Measurements from ENCODE around the gene C5orf46.
A peak's percentile ranks its signal among the peaks of the same experiment; 100 is the strongest.
"Not testable (repeated sequence)": the region's sequence is repeated elsewhere in the genome, so short reads cannot be mapped to it uniquely, and the experiment has no call there.

The C5orf46 gene

DNA sequence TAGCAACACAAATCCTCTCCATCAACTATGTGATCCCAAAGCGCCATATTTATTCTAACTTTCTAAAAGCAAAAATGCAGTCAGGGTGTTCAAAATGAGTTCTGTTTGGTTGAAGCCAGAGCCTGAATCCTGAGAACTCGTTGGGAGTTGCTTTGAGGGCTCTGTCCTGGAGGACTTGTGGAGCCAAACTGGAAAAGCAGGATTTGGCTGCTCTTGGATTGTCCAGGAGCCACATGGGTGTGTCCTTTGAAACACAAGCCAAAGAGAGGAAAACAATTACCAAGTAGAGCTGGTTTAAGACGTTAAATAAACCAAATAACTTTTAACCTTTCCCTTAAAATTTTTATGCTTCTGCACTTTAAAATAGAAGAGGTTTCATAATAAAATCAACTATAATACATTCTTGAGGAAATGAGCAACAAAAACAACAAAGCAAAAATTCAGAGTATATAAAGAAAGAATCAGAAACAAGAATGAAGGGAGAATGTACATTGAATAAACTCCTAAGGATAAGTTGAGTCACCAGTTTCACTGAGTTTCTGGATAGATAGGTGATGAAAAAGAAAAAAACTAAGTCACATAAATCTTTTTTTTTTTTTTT is 13.5 kb downstream of the C5orf46 start:
- DNase-seq = no peak

DNA sequence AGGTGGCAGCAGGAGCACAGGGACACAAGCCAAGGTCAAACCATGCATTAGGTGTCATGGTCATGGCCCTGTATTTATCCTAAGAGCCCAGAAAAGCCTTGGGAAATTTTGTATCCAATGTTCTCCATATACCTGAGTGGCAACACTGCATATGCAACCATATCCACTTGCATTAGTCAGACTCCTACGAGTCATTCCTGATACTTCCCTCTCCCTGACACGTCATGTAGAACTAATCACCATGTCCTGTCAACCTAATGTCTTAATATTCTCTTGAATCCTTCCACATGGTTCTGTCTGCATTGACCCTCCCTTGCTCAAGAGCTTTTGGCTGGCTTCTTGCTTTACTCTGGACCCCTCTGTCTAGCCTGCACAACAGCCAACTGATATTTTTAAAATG is 18.4 kb downstream of the C5orf46 start:
- no peak for DNase-seq

DNA sequence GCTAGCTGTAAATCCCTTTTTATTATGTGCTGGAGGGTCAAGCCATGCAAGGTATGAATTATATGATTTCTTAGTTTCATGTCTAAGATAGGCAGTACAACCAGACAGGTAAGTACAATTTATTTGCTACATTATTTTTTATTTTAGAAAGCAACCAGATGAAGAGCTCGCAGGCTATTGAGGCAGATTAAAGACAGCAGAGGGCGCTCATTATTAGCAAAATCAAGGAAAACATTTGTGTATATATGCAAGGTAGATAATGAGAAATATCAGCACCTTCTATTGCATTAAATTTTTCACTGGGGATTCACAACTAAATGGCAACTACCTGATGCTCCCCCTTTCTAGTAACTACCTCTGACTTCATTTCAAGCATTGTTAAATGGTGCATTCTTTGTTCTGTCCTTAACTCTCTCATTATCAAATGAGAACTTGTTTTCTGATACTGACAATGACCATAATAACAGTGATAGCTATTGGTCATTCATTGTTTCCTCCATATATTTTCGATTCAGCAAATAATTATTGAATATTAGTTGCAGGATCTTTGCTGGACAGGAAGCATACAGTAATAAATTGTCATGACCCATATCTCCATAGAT is 19.2 kb downstream of the C5orf46 start:
- peak; percentile 7 for DNase-seq

DNA sequence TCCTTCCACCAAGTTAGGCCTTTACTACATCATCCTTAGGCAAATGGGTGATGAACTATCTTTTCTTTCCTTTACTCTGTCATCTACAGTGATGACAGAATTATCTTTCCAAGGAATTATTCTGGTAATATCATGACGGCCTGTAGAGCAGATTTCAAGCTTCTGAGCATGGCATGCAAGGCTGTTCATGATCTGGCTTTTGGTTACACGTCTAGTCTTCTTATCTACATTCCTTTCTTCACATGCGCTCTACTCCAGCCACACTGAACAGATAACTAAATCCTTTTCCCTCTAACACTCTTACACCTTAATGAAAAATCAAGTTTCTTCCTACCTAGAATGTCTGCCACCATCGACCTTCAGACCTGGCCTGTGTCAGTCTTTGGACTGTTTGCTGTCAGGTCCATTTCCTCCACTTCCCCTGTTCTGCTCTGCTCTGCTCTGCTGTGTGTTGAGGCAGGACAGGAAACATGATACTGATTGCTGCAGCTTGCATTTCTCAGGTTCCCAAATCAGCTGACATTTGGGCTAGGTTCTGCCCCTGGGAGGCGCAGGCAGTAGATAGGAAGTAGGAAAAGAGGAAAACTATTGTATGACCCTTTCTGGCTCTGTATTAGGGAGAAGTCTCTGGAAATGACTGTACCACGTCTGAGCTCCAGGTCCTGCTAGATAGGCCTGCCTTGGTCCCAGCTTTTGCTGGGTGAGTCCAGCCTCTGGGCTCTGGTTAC is 23.6 kb downstream of the C5orf46 start:
- DNase-seq = no peak

DNA sequence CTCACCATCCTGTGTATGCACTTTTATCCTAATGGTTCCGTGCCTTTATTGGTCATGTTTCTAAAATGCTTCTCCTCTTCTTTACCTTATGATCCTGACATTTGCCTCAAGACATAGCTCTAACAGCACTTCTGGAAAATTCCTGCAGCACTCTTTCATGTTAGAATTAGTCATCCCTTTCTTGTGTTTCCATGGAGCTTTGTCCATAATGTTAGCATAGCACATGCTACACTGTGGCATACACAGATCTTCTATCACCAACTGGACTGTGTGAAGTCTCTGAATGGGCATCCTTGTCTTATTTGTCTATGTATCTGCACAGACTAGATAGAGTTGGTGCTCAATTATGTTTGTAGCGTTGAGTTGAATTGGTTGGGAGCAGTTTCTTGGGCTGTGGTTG is 25.9 kb downstream of the C5orf46 start:
- no peak for DNase-seq

DNA sequence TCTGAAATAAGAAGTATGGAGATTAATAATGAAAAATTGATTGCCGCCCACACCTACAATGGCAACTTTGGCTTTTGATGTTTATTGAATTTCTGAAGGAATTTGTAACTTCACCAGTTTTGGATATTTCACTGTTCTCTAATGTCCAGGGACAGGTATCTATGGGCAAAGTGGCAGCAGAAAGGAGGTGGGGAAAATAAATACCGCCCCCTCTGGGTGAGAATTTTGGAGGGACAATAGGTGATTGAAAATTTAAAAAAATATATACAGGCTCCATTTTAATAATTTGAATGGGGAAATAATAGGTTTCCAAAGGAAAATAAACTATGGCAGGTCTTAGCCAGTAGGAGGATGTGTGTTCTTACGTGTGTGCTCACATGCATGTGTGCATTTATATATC is 26.6 kb downstream of the C5orf46 start:
- DNase-seq = no peak

DNA sequence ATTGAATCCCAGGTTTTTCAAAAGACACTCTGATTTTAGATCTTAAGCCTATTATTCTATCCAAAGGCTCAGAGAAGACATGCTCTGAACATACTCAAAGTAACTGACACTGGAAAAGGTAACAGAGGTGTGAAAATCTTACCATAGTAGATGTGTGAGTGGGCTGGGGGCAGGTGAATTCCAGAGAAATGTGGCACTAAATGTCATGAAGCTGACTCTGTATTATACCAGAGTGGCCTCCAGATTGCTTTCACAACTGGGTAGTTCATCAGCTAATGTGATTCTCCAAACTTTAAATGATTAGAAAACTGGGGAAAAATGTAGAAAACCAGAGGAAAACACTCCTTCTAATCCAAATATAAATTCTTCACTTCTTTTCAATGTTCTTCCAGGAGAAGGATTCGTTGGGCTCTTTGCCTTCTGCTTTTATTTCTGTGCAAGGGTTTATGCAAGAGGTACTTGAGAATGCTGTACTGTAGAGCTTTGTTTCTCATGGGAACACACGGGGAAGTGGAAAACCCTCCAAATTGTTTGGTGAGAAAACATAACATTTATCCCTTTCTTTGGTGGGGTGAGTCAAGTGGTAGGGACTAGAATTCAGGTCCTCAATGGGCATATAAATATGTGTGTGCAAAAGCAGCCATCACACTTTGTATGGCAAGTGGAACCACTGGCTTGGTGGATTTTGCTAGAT is 28.1 kb downstream of the C5orf46 start, which contains the start of gene SCGB3A2:
Gene SCGB3A2 (plus strand): TSS at position 646 of the 694 bp plus-strand sequence. CDS start 93 bp downstream, outside the sequence.
- no peak for DNase-seq

DNA sequence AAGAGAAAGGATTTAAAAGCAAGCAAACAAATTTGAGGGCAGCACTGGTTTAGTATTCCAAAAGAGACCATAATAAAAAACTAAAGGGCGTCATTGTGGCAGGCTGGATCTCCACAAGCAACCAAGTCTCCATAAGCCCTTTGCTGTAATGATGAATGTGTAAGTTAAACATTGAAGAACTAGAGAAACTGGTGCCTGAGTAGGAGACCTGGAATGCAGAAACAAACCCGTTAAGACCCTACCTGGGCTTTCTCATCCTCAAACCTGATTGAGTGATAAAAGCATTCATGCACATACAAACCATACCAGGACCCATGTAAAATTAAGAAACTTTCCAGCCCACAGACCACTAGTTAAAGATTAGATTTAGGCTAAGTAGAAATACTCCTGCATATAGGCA is 29.7 kb downstream of the C5orf46 start:
- DNase-seq = no peak

DNA sequence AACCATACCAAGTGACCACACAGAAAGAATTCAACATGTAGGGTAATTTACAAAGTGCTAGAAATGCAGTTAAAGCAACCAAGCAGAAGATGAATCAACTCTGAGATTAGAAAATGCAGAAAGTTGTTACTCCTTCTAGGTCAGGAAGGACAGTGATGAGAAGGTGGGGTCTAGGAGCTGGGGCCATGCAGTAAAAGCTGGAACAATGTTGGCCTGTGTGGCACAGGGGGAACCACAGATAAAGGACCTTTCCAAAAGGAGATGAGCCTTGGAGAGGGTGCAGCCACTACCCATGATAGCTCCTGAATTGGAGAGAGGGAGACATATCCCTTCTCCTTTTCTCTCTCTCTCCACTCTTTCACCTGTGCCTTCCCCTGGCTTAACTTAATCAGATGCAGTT is 30.2 kb downstream of the C5orf46 start:
- no peak for DNase-seq

DNA sequence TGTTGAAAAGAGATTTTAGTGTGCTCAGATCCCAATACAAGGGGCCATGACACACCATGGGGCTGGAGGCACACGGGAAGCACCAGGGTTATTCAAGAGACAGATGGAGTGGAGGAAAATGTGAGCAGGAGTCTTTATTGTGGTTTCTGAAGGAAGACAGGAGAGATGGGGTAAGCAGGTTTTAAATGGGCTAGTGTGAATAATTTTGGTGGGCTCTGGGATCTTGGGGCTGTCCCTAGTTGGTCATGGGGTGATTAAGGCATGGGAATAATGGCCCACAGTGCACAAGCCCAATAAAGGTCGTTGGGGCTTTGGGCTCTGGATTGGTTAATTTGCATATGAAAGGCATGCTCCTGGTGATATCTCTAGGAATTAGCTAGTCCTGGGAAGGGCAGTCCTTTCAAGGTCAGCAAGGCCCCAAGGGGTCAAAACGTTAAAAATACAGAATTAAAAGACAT is 31.4 kb downstream of the C5orf46 start:
- DNase-seq = no peak

DNA sequence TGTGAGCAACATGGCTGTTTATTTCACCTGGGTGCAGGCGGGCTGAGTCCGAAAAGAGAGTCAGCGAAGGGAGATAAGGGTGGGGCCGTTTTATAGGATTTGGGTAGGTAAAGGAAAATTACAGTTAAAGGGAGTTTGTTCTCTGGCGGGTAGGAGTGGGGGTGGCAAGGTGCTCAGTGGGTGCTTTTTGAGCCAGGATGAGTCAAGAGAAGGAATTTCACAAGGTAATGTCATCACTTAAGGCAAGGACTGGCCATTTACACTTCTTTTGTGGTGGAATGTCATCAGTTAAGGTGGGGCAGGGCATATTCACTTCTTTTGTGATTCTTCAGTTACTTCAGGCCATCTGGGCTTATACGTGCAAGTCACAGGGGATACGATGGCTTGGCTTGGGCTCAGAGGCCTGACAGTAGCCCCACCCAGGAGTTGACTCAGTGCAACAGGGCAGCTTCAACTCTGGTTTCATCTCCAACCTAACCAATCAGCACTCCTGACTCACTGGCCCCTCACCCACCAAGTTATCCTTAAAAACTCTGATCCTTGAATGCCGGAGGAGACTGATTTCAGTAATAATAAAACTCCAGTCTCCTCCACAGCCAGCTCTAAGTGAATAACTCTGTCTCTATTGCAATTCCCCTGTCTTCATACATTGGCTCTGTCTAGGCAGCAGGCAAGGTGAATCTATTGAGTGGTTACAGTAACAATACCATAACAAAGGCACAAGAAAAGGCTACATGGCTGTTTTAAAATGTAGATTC is 32.0 kb downstream of the C5orf46 start:
- not testable (repeated sequence) for DNase-seq

DNA sequence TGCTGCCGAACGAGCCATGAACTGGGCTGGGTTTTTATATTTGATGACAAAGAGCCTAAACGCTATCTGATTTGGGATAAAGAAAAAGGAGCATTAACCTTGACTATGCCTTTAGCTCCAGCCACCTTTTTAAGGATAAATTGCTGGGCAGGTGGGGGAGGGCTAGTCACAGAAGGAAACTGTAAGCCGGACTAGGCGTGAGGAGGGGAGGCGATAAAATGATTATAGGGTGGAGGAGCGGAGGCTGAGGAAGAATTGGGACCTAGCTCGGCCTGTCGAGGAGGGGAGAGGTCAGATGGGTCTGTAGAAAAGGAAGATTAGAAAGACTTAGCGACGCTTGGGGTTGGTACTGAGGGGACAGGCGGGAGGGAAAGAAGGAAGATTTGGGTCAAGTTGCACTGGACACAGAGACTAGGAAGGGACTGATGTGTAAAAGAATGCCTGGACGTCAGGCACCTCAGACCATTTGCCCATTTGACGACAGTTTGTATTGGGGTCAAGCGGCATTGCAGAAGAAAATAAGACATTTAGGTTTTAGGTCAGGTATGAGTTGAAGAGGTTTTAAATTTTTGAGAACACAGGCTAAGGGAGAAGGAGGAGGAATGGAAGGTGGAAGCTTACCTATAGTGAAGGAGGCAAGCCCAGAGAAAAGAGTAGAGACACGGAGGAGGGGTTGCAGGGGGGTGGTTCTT is 33.4 kb downstream of the C5orf46 start:
- DNase-seq = not testable (repeated sequence)

DNA sequence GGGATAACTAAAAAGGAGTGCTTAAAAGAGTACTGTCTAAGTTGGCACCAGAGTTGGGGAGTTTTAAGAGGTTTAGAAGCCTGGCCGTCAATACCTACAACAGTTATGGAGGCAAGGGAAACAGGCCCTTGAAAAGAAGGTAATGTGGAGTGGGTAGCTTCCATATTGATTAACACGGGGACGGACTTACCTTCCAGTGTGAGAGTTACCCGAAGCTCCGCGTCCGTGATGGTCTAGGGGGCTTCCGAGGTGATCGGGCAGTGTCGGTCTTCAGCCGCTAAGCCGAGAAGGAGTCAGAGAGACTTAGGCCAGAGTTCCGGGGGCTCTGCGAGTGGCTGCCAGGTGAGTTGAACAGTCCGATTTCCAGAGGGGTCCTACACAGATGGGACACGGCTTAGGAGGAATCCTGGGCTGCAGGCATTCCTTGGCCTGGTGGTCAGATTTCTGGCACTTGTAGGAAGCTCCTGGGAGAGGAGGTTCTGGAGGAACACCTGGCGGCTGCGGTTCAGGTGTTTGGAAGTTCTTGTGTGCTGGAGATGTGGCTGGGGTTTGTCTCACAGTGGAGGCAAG is 34.3 kb downstream of the C5orf46 start:
- DNase-seq = not testable (repeated sequence)

DNA sequence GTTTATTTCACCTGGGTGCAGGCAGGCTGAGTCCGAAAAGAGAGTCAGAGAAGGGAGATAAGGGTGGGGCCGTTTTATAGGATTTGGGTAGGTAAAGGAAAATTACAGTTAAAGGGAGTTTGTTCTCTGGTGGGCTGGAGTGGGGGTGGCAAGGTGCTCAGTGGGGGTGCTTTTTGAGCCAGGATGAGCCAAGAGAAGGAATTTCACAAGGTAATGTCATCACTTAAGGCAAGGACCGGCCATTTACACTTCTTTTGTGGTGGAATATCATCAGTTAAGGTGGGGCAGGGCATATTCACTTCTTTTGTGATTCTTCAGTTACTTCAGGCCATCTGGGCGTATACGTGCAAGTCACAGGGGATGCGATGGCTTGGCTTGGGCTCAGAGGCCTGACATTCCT is 36.4 kb downstream of the C5orf46 start:
- DNase-seq = not testable (repeated sequence)

DNA sequence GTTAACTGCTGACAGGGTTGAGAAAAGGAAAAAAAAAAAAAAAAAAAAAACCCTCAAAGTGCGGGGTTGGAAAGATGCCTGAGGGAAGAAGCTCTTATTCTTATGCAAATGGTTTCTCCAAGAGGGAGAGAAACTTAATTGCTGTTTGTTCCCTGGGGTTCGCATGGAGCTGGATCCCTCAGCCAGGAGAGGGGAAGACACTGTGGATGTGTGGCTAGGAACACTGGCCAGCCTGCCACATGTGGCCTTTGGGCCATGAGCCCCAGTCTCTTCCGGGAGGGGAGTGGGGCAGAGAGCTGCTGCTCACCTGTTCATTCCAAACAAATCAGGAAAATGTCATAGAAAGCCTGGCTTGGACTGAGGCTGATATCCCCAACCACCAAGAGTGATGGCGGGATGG is 37.2 kb downstream of the C5orf46 start:
- DNase-seq = no peak

DNA sequence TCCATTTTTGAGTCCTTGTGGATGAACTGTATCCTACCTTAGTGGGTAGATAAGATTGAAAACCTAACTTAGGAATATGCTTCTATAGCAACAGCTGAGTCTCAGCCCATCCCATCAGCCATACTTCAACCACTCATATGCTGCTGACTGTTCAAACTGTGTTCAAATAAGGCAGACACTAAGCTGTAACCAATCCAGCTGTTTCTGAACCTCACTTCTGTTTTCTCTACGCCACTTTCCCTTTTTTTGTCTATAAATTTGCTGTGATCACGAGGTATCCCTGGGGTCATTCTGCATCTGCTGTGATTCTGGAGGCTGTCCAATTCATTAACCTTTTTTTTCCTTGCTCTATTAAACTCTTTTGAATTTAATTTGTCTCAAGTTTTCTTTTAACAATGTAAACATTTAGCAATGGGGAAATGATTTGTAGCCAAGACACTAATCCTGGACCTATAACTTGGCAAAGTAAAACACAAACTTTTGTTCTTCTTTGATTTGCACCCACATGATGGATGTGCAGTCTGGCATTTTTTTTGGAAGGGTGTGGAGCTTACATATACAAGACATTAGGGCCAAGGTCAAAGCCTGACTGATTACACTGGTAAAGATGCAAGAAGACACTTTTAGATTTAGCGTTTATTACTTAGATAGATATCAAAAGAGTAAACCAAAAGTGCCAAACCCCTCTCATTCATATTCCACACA is 42.7 kb downstream of the C5orf46 start:
- DNase-seq = no peak

DNA sequence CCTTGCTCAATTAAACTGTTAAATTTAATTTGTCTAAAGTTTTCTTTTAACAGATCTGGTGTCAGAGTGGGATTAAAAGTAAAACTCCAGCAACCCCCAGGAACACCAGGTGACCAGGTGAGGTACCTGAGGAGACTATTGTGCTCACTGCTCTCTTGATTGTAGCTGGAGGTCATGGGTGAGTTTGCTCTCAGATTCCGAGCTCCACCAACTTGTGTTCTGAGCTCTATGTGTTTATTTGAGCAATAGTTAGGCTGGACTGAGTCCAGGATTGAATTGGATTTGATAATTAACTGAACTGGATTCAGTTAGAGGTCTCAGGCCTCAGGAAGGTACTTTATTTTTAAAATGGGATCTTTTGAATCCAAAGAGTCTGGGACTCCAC is 45.7 kb downstream of the C5orf46 start:
- DNase-seq = no peak

DNA sequence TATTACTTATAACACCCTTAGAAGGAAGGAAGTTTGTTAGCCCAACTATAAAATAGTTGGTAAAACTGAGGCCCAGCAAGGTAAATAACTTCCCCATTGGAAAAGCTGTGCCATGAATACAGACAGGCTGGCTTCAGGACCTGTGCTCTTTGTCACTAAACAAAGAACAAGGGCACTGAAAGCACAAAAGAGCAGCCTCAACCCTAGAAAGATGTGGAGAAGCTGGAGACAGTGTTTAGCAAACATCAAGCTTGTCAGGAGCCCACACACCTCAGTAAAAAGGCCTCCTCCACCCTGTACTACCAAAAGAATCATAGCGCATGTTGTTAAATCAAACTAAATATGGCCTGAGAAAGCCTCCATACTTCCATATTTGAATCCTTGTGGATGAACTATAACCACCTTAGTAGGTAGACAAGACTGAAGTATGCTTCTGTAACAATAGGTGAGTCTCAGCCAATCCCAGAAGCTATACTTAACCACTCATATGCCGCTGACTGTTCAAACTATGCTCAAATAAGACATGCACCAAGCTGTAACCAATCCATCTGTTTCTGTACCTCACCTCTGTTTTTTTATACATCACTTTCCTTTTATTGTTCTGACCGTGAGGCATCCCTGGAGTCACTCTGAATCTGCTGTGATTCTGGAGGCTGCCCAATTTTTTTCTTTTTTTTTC is 46.2 kb downstream of the C5orf46 start:
- no peak for DNase-seq

DNA sequence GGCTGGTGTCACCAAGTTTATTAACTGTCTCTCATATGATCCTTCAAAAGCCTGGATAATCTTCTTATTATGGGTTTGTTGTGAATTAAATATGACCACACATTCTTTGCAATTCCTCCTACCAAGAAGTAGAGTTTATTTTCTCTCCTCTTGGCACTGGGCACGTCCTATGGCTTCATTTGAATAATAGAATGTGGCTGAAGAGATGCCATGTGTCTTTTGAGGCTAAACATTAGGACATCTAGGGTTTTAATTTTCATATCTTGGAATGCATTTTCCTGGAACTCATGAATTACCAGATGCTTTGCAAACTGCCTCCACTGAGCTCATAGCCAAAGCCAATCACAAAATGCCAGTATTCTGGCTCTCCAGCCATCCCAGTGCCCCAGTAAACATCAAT is 47.8 kb downstream of the C5orf46 start:
- no peak for DNase-seq

DNA sequence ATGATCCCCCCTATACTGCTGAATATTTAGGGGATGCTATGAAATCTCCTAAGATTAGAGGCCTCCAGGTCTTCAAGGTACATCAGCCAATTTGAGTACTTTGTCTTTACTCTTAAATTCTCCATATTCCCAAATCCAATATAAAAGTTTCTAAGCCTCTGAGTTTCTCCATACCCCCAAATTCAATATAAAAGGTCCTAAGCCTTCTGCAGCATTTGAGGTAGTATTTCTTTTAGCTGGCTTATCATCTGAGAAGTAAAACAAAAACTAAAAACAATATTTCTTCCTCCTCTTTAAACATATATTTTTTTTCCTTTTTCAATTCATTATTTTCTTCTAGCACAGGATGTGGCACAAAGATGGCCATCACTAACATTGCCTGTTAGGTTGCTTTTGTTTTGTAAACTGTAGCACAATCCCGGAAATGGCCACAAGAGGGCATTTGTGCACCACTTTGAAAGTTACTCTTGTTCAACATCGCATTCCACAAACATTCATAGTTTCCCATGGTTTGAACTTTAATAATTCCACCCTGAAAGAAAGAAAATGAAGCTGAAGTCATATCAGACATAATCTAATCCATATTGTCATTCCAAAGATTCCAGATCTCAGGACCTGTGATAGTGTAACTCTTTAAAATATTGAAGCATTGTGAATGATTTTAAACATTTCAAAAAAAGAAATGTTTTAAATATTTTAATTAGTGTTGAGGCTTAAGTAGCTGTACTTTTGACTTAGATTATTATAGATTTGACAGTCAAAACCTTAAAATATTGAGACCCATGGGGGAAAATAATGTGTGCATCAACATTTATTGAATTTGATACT is 48.8 kb downstream of the C5orf46 start:
- DNase-seq = peak; percentile 54
